ENCODE data around the gene LRRC47.

LRRC47 gene

DNA sequence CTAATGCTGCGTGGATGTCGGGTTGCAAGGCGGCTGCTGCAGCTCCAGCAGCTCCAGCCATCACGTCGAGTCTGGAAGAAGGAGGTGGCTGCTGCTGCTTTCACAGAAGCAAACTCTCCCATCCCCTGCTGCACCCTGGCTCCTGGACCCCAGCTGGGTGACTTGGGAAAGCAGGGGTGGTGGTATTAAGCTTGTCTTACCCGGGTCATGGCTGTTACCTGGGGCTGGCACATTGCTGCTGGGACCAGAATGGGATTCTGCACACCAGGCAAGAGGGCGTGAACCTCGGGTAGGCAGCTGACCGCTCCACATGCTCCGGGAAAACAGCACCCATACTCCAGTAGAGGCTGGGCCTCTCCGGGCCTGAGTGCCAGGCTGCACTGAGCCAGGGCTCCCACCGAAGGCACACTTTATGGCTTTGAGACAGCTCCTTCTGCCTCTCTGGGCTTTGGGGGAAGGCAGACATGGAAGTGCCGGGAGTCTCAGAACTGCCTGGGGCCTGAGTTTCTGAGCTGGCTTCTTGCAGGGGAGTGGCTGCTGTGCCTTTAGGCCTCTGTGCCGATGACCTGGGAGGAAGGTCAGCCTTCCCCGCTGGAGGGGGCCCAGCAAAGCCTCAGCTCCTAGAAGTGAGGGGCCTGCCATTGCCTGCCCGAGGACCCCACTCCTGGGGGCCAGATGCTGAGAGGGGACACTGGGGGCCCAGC, 22.6 kb downstream of the LRRC47 start:
- peaks cover 0 to 17% (median 7%) of the 10 kb centered on the region in 5 donors for H3K36me3 ChIP-seq (ENCODE audit: control insufficient read depth in 5 of 5, insufficient read depth in 5 of 5, low read length in 5 of 5)
- H3K9me3 ChIP-seq (ENCODE audit: control insufficient read depth in 5 of 5, low read length in 5 of 5) = no peaks in the 10 kb centered on the region
- H3K4me3 ChIP-seq (ENCODE audit: low read depth in 1 of 5, low read length in 5 of 5) = no peak overlapping the region
- H3K27me3 ChIP-seq (ENCODE audit: control insufficient read depth in 5 of 5, insufficient read depth in 4 of 5, low read length in 5 of 5) = peaks cover 0 to 16% (median 1%) of the 10 kb centered on the region in 5 donors
- peaks cover 0 to 31% (median 25%) of the 10 kb centered on the region in 5 donors for H3K4me1 ChIP-seq (ENCODE audit: control insufficient read depth in 5 of 5, insufficient read depth in 5 of 5, low read length in 5 of 5)
- no peak overlapping the region for H3K27ac ChIP-seq (ENCODE audit: low read depth, low read length)
- no peak overlapping the region for H3K9ac ChIP-seq (ENCODE audit: low read length in 5 of 5)

GRCh38 chr1:3772715-3773571, 23.4 kb downstream of the LRRC47 start, which contains the start of gene SMIM1:
SMIM1 (plus strand) TSS chr1:3772749; CDS start chr1:3775374, 2,625 bp downstream.
- no peak within 1 kb of the TSS for H3K27ac ChIP-seq (ENCODE audit: low read depth, low read length)
- H3K4me1 ChIP-seq (ENCODE audit: control insufficient read depth in 5 of 5, insufficient read depth in 5 of 5, low read length in 5 of 5) = peaks cover 0 to 31% (median 25%) of the 10 kb centered on the region in 5 donors
- no peaks in the 10 kb centered on the region for H3K9me3 ChIP-seq (ENCODE audit: control insufficient read depth in 5 of 5, low read length in 5 of 5)
- H3K27me3 ChIP-seq (ENCODE audit: control insufficient read depth in 5 of 5, insufficient read depth in 4 of 5, low read length in 5 of 5) = peaks cover 0 to 23% (median 6%) of the 10 kb centered on the region in 5 donors
- H3K36me3 ChIP-seq (ENCODE audit: control insufficient read depth in 5 of 5, insufficient read depth in 5 of 5, low read length in 5 of 5) = peaks cover 0 to 9% (median under 1%) of the 10 kb centered on the region in 5 donors
- peak within 1 kb of the TSS in 4 of 5 donors; percentile 8 to 73 (median 40) for H3K9ac ChIP-seq (ENCODE audit: low read length in 5 of 5)
- peak within 1 kb of the TSS in 4 of 5 donors; percentile 47 to 64 (median 60) for H3K4me3 ChIP-seq (ENCODE audit: low read depth in 1 of 5, low read length in 5 of 5)

GRCh38 chr1:3772027-3772714, 24.1 kb downstream of the LRRC47 start:
- Histone ChIP-seq H3K27ac (ENCODE audit: low read depth, low read length) (no peak overlapping the region), H3K9ac (ENCODE audit: low read length in 5 of 5) (peak overlapping the region in 4 of 5 donors; percentile 8 to 64 (median 40))

DNA sequence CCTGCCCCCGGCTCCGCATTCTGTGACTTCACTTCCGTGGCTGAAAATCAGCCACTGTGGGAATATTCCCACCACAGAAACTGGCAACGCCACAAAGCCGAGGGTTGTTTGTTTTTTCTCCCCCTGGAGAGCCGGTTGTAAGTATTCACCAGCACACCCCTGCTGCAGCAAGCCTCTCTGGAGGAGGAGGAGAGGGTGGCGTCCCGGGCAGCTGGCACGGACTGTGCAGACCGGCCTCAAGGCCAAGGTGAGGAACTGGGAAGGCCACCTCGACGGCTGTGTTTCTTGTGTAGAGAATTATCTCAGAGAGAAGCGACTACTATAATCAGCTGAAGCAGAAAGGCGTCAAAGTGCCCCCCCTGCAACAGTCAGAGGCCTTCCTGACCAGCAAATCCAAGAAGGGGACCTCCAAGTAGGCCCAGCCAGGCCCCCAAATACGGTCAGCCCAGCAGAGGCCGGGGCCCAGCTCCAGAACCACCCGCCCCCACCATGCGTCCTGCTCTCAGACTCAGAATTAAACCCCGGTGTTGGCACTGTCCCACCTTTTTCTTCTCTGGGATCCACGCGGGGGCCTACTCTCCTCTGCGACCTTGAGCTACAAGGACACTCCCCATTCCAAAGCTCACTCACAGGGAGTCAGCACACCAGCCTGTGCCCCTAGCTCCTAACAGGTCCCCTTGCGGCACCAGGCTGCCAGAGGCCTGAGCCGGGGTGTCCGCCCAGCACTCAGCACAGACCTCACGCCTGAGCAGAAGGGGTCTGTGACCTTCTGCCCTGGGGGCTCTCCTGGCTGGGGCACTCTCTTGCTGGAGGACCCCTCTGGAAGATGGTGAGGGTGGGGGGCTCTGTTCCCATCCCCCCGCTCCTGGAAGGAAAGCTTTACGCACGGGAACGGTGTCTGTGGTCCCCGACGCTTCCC, 24.9 kb downstream of the LRRC47 start:
- Histone ChIP-seq H3K9ac (ENCODE audit: low read length in 5 of 5) (peak overlapping the region in 4 of 5 donors; percentile 8 to 64 (median 40)), H3K36me3 (ENCODE audit: control insufficient read depth in 5 of 5, insufficient read depth in 5 of 5, low read length in 5 of 5) (no peaks in the 10 kb centered on the region), H3K27ac (ENCODE audit: low read depth, low read length) (no peak overlapping the region), H3K4me3 (ENCODE audit: low read depth in 1 of 5, low read length in 5 of 5) (peak overlapping the region in 4 of 5 donors; percentile 47 to 64 (median 60)), H3K27me3 (ENCODE audit: control insufficient read depth in 5 of 5, insufficient read depth in 4 of 5, low read length in 5 of 5) (peaks cover 0 to 27% (median 12%) of the 10 kb centered on the region in 5 donors), H3K4me1 (ENCODE audit: control insufficient read depth in 5 of 5, insufficient read depth in 5 of 5, low read length in 5 of 5) (peaks cover 0 to 31% (median 25%) of the 10 kb centered on the region in 5 donors), H3K9me3 (ENCODE audit: control insufficient read depth in 5 of 5, low read length in 5 of 5) (no peaks in the 10 kb centered on the region)

More at GRCh38 chr1:3772027-3772714, 24.1 kb downstream of the LRRC47 start:
- H3K27me3 ChIP-seq (ENCODE audit: control insufficient read depth in 5 of 5, insufficient read depth in 4 of 5, low read length in 5 of 5) = peaks cover 0 to 27% (median 11%) of the 10 kb centered on the region in 5 donors
- H3K4me3 ChIP-seq (ENCODE audit: low read depth in 1 of 5, low read length in 5 of 5) = peak overlapping the region in 4 of 5 donors; percentile 47 to 64 (median 60)
- H3K4me1 ChIP-seq (ENCODE audit: control insufficient read depth in 5 of 5, insufficient read depth in 5 of 5, low read length in 5 of 5) = peaks cover 0 to 31% (median 25%) of the 10 kb centered on the region in 5 donors
- H3K36me3 ChIP-seq (ENCODE audit: control insufficient read depth in 5 of 5, insufficient read depth in 5 of 5, low read length in 5 of 5) = peaks cover 0 to 4% (median 0%) of the 10 kb centered on the region in 5 donors
- no peaks in the 10 kb centered on the region for H3K9me3 ChIP-seq (ENCODE audit: control insufficient read depth in 5 of 5, low read length in 5 of 5)

GRCh38 chr1:3770047-3770765, 26.1 kb downstream of the LRRC47 start:
- Histone ChIP-seq H3K27me3 (ENCODE audit: control insufficient read depth in 5 of 5, insufficient read depth in 4 of 5, low read length in 5 of 5) (peaks cover 0 to 27% (median 12%) of the 10 kb centered on the region in 5 donors), H3K4me3 (ENCODE audit: low read depth in 1 of 5, low read length in 5 of 5) (no peak overlapping the region), H3K9ac (ENCODE audit: low read length in 5 of 5) (no peak overlapping the region), H3K9me3 (ENCODE audit: control insufficient read depth in 5 of 5, low read length in 5 of 5) (no peaks in the 10 kb centered on the region), H3K27ac (ENCODE audit: low read depth, low read length) (no peak overlapping the region), H3K36me3 (ENCODE audit: control insufficient read depth in 5 of 5, insufficient read depth in 5 of 5, low read length in 5 of 5) (no peaks in the 10 kb centered on the region), H3K4me1 (ENCODE audit: control insufficient read depth in 5 of 5, insufficient read depth in 5 of 5, low read length in 5 of 5) (peaks cover 0 to 23% (median 19%) of the 10 kb centered on the region in 5 donors)

DNA sequence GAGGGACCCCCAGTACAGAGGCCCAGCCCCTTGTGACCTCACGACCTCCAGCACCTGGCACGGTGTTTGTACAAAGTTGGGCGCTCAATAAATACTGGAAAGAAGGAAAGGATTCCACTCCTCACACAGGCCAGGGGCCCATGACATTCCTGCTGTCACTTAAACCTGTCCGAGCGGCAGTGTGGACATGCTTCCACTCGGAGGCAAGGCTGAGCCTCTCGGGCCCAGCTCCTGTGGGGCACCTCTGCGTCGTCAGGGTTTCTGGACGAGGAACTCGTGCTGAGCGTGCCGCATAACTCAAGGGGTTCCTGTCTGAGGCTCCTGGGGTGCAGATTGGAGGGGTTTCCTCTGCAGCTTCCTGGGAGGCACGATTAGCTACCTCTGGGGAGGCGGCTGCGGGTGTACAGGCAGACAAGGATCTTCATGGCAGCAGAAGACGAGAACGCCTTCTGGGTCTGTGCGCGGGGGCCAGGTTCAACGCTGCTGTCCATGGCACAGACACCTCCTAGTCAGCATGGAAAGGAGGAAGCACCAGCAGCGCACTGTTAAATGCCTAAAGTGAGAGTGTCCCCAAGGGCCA, 27.4 kb downstream of the LRRC47 start:
- Histone ChIP-seq H3K36me3 (ENCODE audit: control insufficient read depth in 5 of 5, insufficient read depth in 5 of 5, low read length in 5 of 5) (no peaks in the 10 kb centered on the region), H3K4me1 (ENCODE audit: control insufficient read depth in 5 of 5, insufficient read depth in 5 of 5, low read length in 5 of 5) (peaks cover 0 to 19% (median 16%) of the 10 kb centered on the region in 5 donors), H3K9ac (ENCODE audit: low read length in 5 of 5) (no peak overlapping the region), H3K27me3 (ENCODE audit: control insufficient read depth in 5 of 5, insufficient read depth in 4 of 5, low read length in 5 of 5) (peaks cover 0 to 28% (median 12%) of the 10 kb centered on the region in 5 donors), H3K9me3 (ENCODE audit: control insufficient read depth in 5 of 5, low read length in 5 of 5) (peaks cover 0 to 2% (median 0%) of the 10 kb centered on the region in 5 donors), H3K27ac (ENCODE audit: low read depth, low read length) (no peak overlapping the region), H3K4me3 (ENCODE audit: low read depth in 1 of 5, low read length in 5 of 5) (no peak overlapping the region)

DNA sequence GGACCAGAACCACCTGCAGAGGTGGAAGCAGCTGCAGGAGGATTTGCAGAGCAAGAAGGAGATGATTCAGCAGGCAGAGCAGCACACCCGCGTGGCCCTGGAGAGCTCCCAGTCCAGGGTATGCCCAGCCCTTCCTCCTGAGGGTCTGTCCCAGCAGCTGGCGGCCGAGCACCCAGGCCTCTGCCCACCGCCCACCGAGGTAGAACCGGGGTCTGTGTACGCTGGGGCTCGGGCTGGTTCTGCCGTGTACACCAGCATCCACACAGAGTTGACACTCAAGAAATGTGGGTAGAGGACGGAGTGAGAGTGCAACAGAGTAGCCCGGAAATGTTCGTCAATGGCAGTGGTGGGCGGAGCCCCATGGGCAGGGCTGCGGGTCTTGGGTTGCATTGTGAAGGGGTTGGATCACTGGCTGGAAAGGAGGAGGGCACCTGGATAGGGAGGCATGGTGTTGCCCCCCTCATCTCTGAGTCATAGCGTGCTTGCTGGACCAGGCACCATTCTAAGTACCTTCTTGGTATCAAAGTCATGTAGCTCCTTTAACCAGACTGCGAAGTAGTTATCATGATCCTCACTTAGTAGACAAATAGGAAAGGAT, 28.9 kb downstream of the LRRC47 start:
- no peak overlapping the region for H3K4me3 ChIP-seq (ENCODE audit: low read depth in 1 of 5, low read length in 5 of 5)
- H3K27me3 ChIP-seq (ENCODE audit: control insufficient read depth in 5 of 5, insufficient read depth in 4 of 5, low read length in 5 of 5) = peaks cover 4 to 42% (median 23%) of the 10 kb centered on the region in 5 donors
- H3K36me3 ChIP-seq (ENCODE audit: control insufficient read depth in 5 of 5, insufficient read depth in 5 of 5, low read length in 5 of 5) = no peaks in the 10 kb centered on the region
- peaks cover 0 to 5% (median 0%) of the 10 kb centered on the region in 5 donors for H3K9me3 ChIP-seq (ENCODE audit: control insufficient read depth in 5 of 5, low read length in 5 of 5)
- H3K27ac ChIP-seq (ENCODE audit: low read depth, low read length) = no peak overlapping the region
- peaks cover 0 to 12% (median 10%) of the 10 kb centered on the region in 5 donors for H3K4me1 ChIP-seq (ENCODE audit: control insufficient read depth in 5 of 5, insufficient read depth in 5 of 5, low read length in 5 of 5)
- no peak overlapping the region for H3K9ac ChIP-seq (ENCODE audit: low read length in 5 of 5)

Measured in subcutaneous abdominal adipose tissue (tissue), 5 donors.